OCI-LY3 (cell line): ENCODE data around the gene STRA8.

Experiments
- CTCF ChIP-seq: fragments of 200-600, 300-600 bp; sonication (generic); IDR thresholded peaks from 2 replicates; pipeline ENCODE4 v1.5.1; 2014; ENCODE audit warnings: antibody characterized with exemption, low read length, low read depth
- EZH2phosphoT487 ChIP-seq: fragments of 200-600 bp; shearing (Covaris generic); IDR thresholded peaks from 2 replicates; pipeline ENCODE4 v1.6.1; 2018; ENCODE audit warnings: antibody characterized with exemption, mixed run types, low read depth

- TF ChIP-seq CTCF, result no peak
- TF ChIP-seq EZH2phosphoT487, result no peak
Measured at GRCh38 chr7:135195156-135195555, 38.5 kb upstream of the STRA8 start.
